Measurements from ENCODE around the gene CD58. TPM values are rescaled to one million over a fixed set of nuclear protein-coding genes. Genes with fewer than 3 reads are reported as not detected.
"Not testable (repeated sequence)": the region's sequence is repeated elsewhere in the genome, so short reads cannot be mapped to it uniquely, and the experiment has no call there.

CD58 gene
- total RNA-seq, 4 donors from 2014 or later: 25.3 to 40.9 (median 28.9) TPM

- intact Hi-C loops (cut with DNase I; ENCODE audit: low total_unique reads); DNase-seq (ENCODE audit: low spot score in 2 of 2); H3K4me3 ChIP-seq (ENCODE audit: low read depth, poor library complexity, severe bottlenecking): not testable (repeated sequence)
- 40 to 61% methylated on average over 2 to 5 of the region's 10 CpGs for WGBS, 2 donors
Observed at GRCh38 chr1:116591006-116591950, 20.5 kb upstream of the CD58 start.

GRCh38 chr1:116590359-116591005 lies 19.7 kb upstream of the CD58 start:
- WGBS, 2 donors: 65 to 66% methylated on average over 5 to 6 of the region's 6 CpGs
- DNase-seq (ENCODE audit: low spot score in 2 of 2); H3K4me3 ChIP-seq (ENCODE audit: low read depth, poor library complexity, severe bottlenecking); intact Hi-C loops (cut with DNase I; ENCODE audit: low total_unique reads): not testable (repeated sequence)

GRCh38 chr1:116589101-116589735 lies 18.4 kb upstream of the CD58 start:
- WGBS, 2 donors: 51 to 60% methylated on average over 9 of the region's 9 CpGs
- DNase-seq (ENCODE audit: low spot score in 2 of 2); intact Hi-C loops (cut with DNase I; ENCODE audit: low total_unique reads); H3K4me3 ChIP-seq (ENCODE audit: low read depth, poor library complexity, severe bottlenecking): not testable (repeated sequence)

GRCh38 chr1:116587501-116588227 lies 16.8 kb upstream of the CD58 start:
- no peak for TF ChIP-seq CTCF (IDR thresholded peaks at IDR 0.05)
- no peak for TF ChIP-seq POLR2A (IDR thresholded peaks at IDR 0.05)
- DNase-seq (ENCODE audit: low spot score in 2 of 2): no peak
- no peak overlapping the region for H3K4me3 ChIP-seq (ENCODE audit: low read depth, poor library complexity, severe bottlenecking)
- WGBS, 2 donors: 76 to 86% methylated on average over 5 of the region's 5 CpGs
- intact Hi-C loops (cut with DNase I; ENCODE audit: low total_unique reads): no loop called here

- TF ChIP-seq CTCF (IDR thresholded peaks at IDR 0.05) (no peak), POLR2A (IDR thresholded peaks at IDR 0.05) (no peak)
- WGBS, 2 donors: 77 to 83% methylated on average over 3 of the region's 3 CpGs
Observed at GRCh38 chr1:116586741-116587143, 15.9 kb upstream of the CD58 start.

GRCh38 chr1:116585886-116586285 lies 15.1 kb upstream of the CD58 start:
- DNase-seq (ENCODE audit: low spot score in 2 of 2): no peak
- H3K4me3 ChIP-seq (ENCODE audit: low read depth, poor library complexity, severe bottlenecking): no peak overlapping the region
- WGBS, 2 donors: 82 to 83% methylated on average over 1 of the region's 1 CpG
- intact Hi-C loops (cut with DNase I; ENCODE audit: low total_unique reads): no loop called here
- TF ChIP-seq CTCF (IDR thresholded peaks at IDR 0.05) (no peak), POLR2A (IDR thresholded peaks at IDR 0.05) (no peak)

More at GRCh38 chr1:116586741-116587143, 15.9 kb upstream of the CD58 start:
- intact Hi-C loops (cut with DNase I; ENCODE audit: low total_unique reads): no loop called here
- H3K4me3 ChIP-seq (ENCODE audit: low read depth, poor library complexity, severe bottlenecking): no peak overlapping the region
- DNase-seq (ENCODE audit: low spot score in 2 of 2): no peak
